Fibroblast of mammary gland (primary cell): ENCODE data around the gene B4GALT3.
A peak's percentile ranks its signal among the peaks of the same experiment; 100 is the strongest.

Experiments
- DNase-seq: peaks from one replicate; pipeline ENCODE4 v3.0.0-alpha.2; 2010; ENCODE audit warnings: low read depth
- H3K4me3 ChIP-seq: 2 replicates; pipeline ENCODE4 v1.5.1; 2011; ENCODE audit warnings: low read depth, mild to moderate bottlenecking, low read length, moderate library complexity; ENCODE audit not compliant: control insufficient read depth
- CTCF ChIP-seq: conservative IDR thresholded peaks from 2 replicates; pipeline ENCODE4 v1.5.1; 2011; ENCODE audit warnings: low read depth, low read length, inconsistent platforms; ENCODE audit not compliant: control insufficient read depth, insufficient read depth

Gene B4GALT3

GRCh38 chr1:161193561-161194235, 16.4 kb upstream of the B4GALT3 start:
- no peak overlapping the region for H3K4me3 ChIP-seq
- TF ChIP-seq CTCF, result no peak
- peak; percentile 49 for DNase-seq

- H3K4me3 ChIP-seq, result no peak overlapping the region
- peak; percentile 91 for TF ChIP-seq CTCF
- DNase-seq, result peak; percentile 84
Observed at GRCh38 chr1:161192476-161193465, 15.5 kb upstream of the B4GALT3 start.

GRCh38 chr1:161191971-161192370, 14.7 kb upstream of the B4GALT3 start:
- DNase-seq, result no peak
- H3K4me3 ChIP-seq, result no peak overlapping the region
- no peak for TF ChIP-seq CTCF

- peak; percentile 33 for DNase-seq
- no peak for TF ChIP-seq CTCF
- no peak overlapping the region for H3K4me3 ChIP-seq
Observed at GRCh38 chr1:161190962-161191521, 13.7 kb upstream of the B4GALT3 start.

- no peak for TF ChIP-seq CTCF
- peak; percentile 99 for DNase-seq
- H3K4me3 ChIP-seq, result no peak overlapping the region
Observed at GRCh38 chr1:161189036-161189435, 11.7 kb upstream of the B4GALT3 start.

GRCh38 chr1:161188381-161188780, 11.1 kb upstream of the B4GALT3 start:
- DNase-seq, result no peak
- no peak overlapping the region for H3K4me3 ChIP-seq
- TF ChIP-seq CTCF, result no peak
